H1 (cell line): Measurements from ENCODE around the gene PPP1CC. TPM values are rescaled to one million over a fixed set of nuclear protein-coding genes. Genes with fewer than 3 reads are reported as not detected.

ENCODE experiments used
- CTCF ChIA-PET: fragments of 300-600 bp; sonication (Branson Sonifier 250); formaldehyde crosslinking; loops from one replicate; lab custom pipeline; 2021; ENCODE audit not compliant: partially characterized antibody; lab: Charles Lee
- POLR2A ChIA-PET: fragments of 300-600 bp; sonication (Branson Sonifier 250); formaldehyde crosslinking; loops from one replicate; lab custom pipeline; 2021; ENCODE audit warnings: inconsistent platforms; ENCODE audit not compliant: partially characterized antibody; lab: Charles Lee
- DNase-seq, 2 experiments: peaks; one replicate each; pipeline versions ENCODE4 v3.0.0 to v3.0.0-alpha.2; 2010 to 2022; ENCODE audit warnings: low spot score in 2 of 2, low read depth in 1 of 2, mixed read lengths in 1 of 2
- FAIRE-seq: peaks from 2 replicates; lab custom pipeline; 2011; peaks lifted over from hg19 to GRCh38; lab: Jason Lieb, UNC
- H2AFZ ChIP-seq: 2 replicates; pipeline ENCODE4 v1.8.1; 2012; ENCODE audit warnings: low read length, inconsistent platforms
- H2AK5ac ChIP-seq: 2 replicates; pipeline ENCODE4 v1.6.1; 2013; ENCODE audit warnings: low read depth, low read length
- H2BK120ac ChIP-seq: replicated peaks from 2 replicates; pipeline ENCODE3; 2013; ENCODE audit warnings: low read depth, low read length, inconsistent platforms
- H2BK12ac ChIP-seq: 2 replicates; pipeline ENCODE4 v1.6.1; 2013; ENCODE audit warnings: low read depth, low read length
- H2BK15ac ChIP-seq: 2 replicates; pipeline ENCODE4 v1.6.1; 2013; ENCODE audit warnings: low read length
- H2BK20ac ChIP-seq: 2 replicates; pipeline ENCODE4 v1.6.1; 2013; ENCODE audit warnings: low read length
- H2BK5ac ChIP-seq: 2 replicates; pipeline ENCODE4 v1.6.1; 2013; ENCODE audit warnings: low read depth, low read length
- H3K14ac ChIP-seq: 2 replicates; pipeline ENCODE4 v1.6.1; 2013; ENCODE audit warnings: inconsistent platforms; ENCODE audit not compliant: insufficient read length
- H3K18ac ChIP-seq: 2 replicates; pipeline ENCODE4 v1.6.1; 2013; ENCODE audit warnings: low read length; ENCODE audit errors: extremely low read depth
- H3K23ac ChIP-seq: 2 replicates; pipeline ENCODE4 v1.6.1; 2013; ENCODE audit warnings: inconsistent platforms; ENCODE audit not compliant: insufficient read length
- H3K23me2 ChIP-seq: 2 replicates; pipeline ENCODE4 v1.6.1; 2013; ENCODE audit warnings: low read depth, low read length
- H3K27ac ChIP-seq: 2 replicates; pipeline ENCODE4 v1.6.1; 2011; ENCODE audit warnings: low read depth, low read length, inconsistent platforms
- H3K27me3 ChIP-seq, 4 experiments: replicated peaks in 1 of 4; 1 replicate in 1 of 4; 2 replicates in 3 of 4; pipeline versions ENCODE4 v1.6.1 to v1.8.1; 2011 to 2013; ENCODE audit warnings: low read length in 3 of 4, mild to moderate bottlenecking in 3 of 4, inconsistent platforms in 2 of 4, mixed read lengths in 2 of 4, moderate library complexity in 1 of 4; ENCODE audit not compliant: control insufficient read depth in 3 of 4, insufficient read depth in 3 of 4; ENCODE audit errors: extremely low read depth in 1 of 4
- H3K36me3 ChIP-seq, 4 experiments: 2 replicates each; pipeline versions ENCODE4 v1.6.1 to v1.8.1; 2011 to 2013; ENCODE audit warnings: mild to moderate bottlenecking in 4 of 4, low read length in 3 of 4, moderate library complexity in 2 of 4, control low read depth in 1 of 4, inconsistent platforms in 1 of 4; ENCODE audit not compliant: insufficient read depth in 4 of 4, control insufficient read depth in 2 of 4
- H3K4ac ChIP-seq: replicated peaks from 2 replicates; pipeline ENCODE3; 2013; ENCODE audit warnings: low read length, low read depth, mixed read lengths, inconsistent platforms; ENCODE audit not compliant: insufficient read length
- H3K4me1 ChIP-seq, 4 experiments: replicated peaks in 1 of 4; 1 replicate in 1 of 4; 2 replicates in 3 of 4; pipeline versions ENCODE4 v1.6.1 to v1.8.1; 2011 to 2013; ENCODE audit warnings: low read length in 3 of 4, inconsistent platforms in 2 of 4, mixed read lengths in 1 of 4; ENCODE audit not compliant: insufficient read depth in 4 of 4, control insufficient read depth in 3 of 4
- H3K4me2 ChIP-seq, 2 experiments: 2 replicates each; pipeline versions ENCODE4 v1.6.1 to v1.8.1; 2011 to 2013; ENCODE audit warnings: low read depth in 2 of 2, low read length in 2 of 2, control low read depth in 1 of 2, inconsistent platforms in 1 of 2, mild to moderate bottlenecking in 1 of 2; ENCODE audit not compliant: insufficient read depth in 1 of 2
- H3K4me3 ChIP-seq, 4 experiments: fragments of 200-600, 300-600 bp in 1 of 4; sonication (generic), shearing (Covaris generic), sonication (Bioruptor Twin) in 1 of 4; 2 replicates each; pipeline versions ENCODE4 v1.5.1 to v1.8.1; 2011 to 2016; ENCODE audit warnings: low read length in 4 of 4, low read depth in 3 of 4, control low read depth in 2 of 4, inconsistent platforms in 2 of 4, mild to moderate bottlenecking in 2 of 4, mixed read lengths in 1 of 4, moderate library complexity in 1 of 4; ENCODE audit not compliant: insufficient read depth in 2 of 4; ENCODE audit errors: extremely low read depth in 1 of 4
- H3K56ac ChIP-seq: replicated peaks from 2 replicates; pipeline ENCODE3; 2013; ENCODE audit warnings: low read depth, mild to moderate bottlenecking, mixed read lengths, low read length, inconsistent platforms; ENCODE audit not compliant: insufficient read length
- H3K79me1 ChIP-seq: 2 replicates; pipeline ENCODE4 v1.6.1; 2013; ENCODE audit warnings: low read depth, low read length, control low read depth
- H3K79me2 ChIP-seq, 2 experiments: 2 replicates each; pipeline versions ENCODE4 v1.6.1 to v1.8.1; 2012 to 2013; ENCODE audit warnings: low read length in 2 of 2, mild to moderate bottlenecking in 2 of 2, inconsistent platforms in 1 of 2; ENCODE audit not compliant: insufficient read depth in 2 of 2, control insufficient read depth in 1 of 2
- H3K9ac ChIP-seq, 4 experiments: replicated peaks in 1 of 4; 1 replicate in 1 of 4; 2 replicates in 3 of 4; pipeline versions ENCODE4 v1.6.1 to v1.8.1; 2011 to 2013; ENCODE audit warnings: low read depth in 3 of 4, low read length in 3 of 4, control low read depth in 2 of 4, mild to moderate bottlenecking in 2 of 4, moderate library complexity in 2 of 4, inconsistent platforms in 1 of 4; ENCODE audit errors: extremely low read depth in 1 of 4
- H3K9me3 ChIP-seq, 2 experiments: 2 replicates each; pipeline versions ENCODE4 v1.6.1 to v1.8.1; 2012 to 2013; ENCODE audit warnings: mild to moderate bottlenecking in 2 of 2, moderate library complexity in 2 of 2, control low read depth in 1 of 2, inconsistent platforms in 1 of 2, low read depth in 1 of 2, low read length in 1 of 2, mixed read lengths in 1 of 2; ENCODE audit not compliant: insufficient read depth in 2 of 2
- H4K20me1 ChIP-seq, 2 experiments: replicated peaks in 1 of 2; 2 replicates each; pipeline versions ENCODE3 to v1.8.1; 2011 to 2013; ENCODE audit warnings: inconsistent platforms in 2 of 2, low read length in 2 of 2, mild to moderate bottlenecking in 1 of 2; ENCODE audit not compliant: insufficient read depth in 2 of 2, control insufficient read depth in 1 of 2
- H4K5ac ChIP-seq: 2 replicates; pipeline ENCODE4 v1.6.1; 2013; ENCODE audit warnings: low read length, low read depth, mixed read lengths, inconsistent platforms; ENCODE audit not compliant: insufficient read length
- H4K8ac ChIP-seq: 2 replicates; pipeline ENCODE4 v1.8.0; 2013; ENCODE audit warnings: mild to moderate bottlenecking, moderate library complexity, low read length, inconsistent platforms; ENCODE audit not compliant: insufficient read depth; ENCODE audit errors: extremely low read depth
- H4K91ac ChIP-seq: replicated peaks from 2 replicates; pipeline ENCODE3; 2013; ENCODE audit warnings: low read length, mixed read lengths, inconsistent platforms; ENCODE audit not compliant: insufficient read length
- CHD2 ChIP-seq: IDR thresholded peaks from 2 replicates; pipeline ENCODE4 v1.6.1; 2012; ENCODE audit warnings: low read length, improper control_type of control experiment
- EGR1 ChIP-seq: IDR thresholded peaks from 2 replicates; pipeline ENCODE4 v1.6.1; 2011; ENCODE audit warnings: low read depth, low read length, borderline replicate concordance
- FOSL1 ChIP-seq: IDR thresholded peaks from 2 replicates; pipeline ENCODE4 v1.6.1; 2011; ENCODE audit warnings: mild to moderate bottlenecking, low read depth, low read length, moderate library complexity; ENCODE audit not compliant: insufficient read depth
- POLR2AphosphoS5 ChIP-seq: IDR thresholded peaks from 2 replicates; pipeline ENCODE4 v1.6.1; 2011; ENCODE audit warnings: low read depth, low read length
- SIN3A ChIP-seq, 2 experiments: IDR thresholded peaks in 1 of 2; conservative IDR thresholded peaks in 1 of 2; 2 replicates each; pipeline ENCODE4 v1.6.1; 2011 to 2012; ENCODE audit warnings: low read length in 2 of 2, improper control_type of control experiment in 1 of 2, low read depth in 1 of 2, mild to moderate bottlenecking in 1 of 2
- SP4 ChIP-seq: IDR thresholded peaks from 2 replicates; pipeline ENCODE4 v1.6.1; 2012; ENCODE audit warnings: low read length, inconsistent platforms
- SRF ChIP-seq: IDR thresholded peaks from 2 replicates; pipeline ENCODE4 v1.6.1; 2011; ENCODE audit warnings: mild to moderate bottlenecking, low read depth, low read length, moderate library complexity
- SUZ12 ChIP-seq: fragments of 200-600 bp; sonication (generic); IDR thresholded peaks from 2 replicates; pipeline ENCODE4 v1.6.1; 2012; ENCODE audit warnings: mild to moderate bottlenecking, inconsistent platforms, low read length, moderate library complexity, mixed read lengths
- USF2 ChIP-seq: IDR thresholded peaks from 2 replicates; pipeline ENCODE4 v1.6.1; 2011; ENCODE audit warnings: low read length, improper control_type of control experiment
- ZNF274 ChIP-seq: IDR thresholded peaks from 2 replicates; pipeline ENCODE4 v1.7.0; 2012; ENCODE audit warnings: low read length, borderline replicate concordance; ENCODE audit errors: extremely low read depth
- WGBS, 2 experiments: shearing (Covaris generic) in 1 of 2; methylation state at CpG; one replicate each; pipeline versions ENCODE4 v1.1.6 to v1.1.7; 2013 to 2015; ENCODE audit warnings: low lambda C conversion rate in 2 of 2, mixed read lengths in 2 of 2, inconsistent platforms in 1 of 2, low coverage in 1 of 2, missing lambda C conversion rate in 1 of 2; ENCODE audit not compliant: insufficient replicate concordance in 2 of 2, insufficient coverage in 1 of 2, insufficient read length in 1 of 2; ENCODE audit errors: extremely low coverage in 1 of 2, missing lambda C conversion rate in 1 of 2; 5-methylcytosine and 5-hydroxymethylcytosine counted together
- polyA plus RNA-seq, 7 experiments: library from polyadenylated mRNA; depleted of rRNA in 3 of 7; stranded (reverse) in 5 of 7; unstranded in 2 of 7; fragments of >200 nt in 5 of 7; fragments of 200-250 nt in 2 of 7; gene quantifications; 1 replicate in 5 of 7; 2 replicates in 1 of 7; 4 replicates in 1 of 7; pipeline versions ENCODE4 v1.2.1 to v1.2.3, GENCODE V29; 2011 to 2013; ENCODE audit warnings: missing spikeins in 2 of 7, mixed read lengths in 2 of 7
- total RNA-seq: library from RNA; stranded (reverse); fragmentation: NEBNext Ultra II Directional; extraction: Animal tissue kit (Norgen Biotek cat#: 25700); gene quantifications from 2 replicates; pipeline ENCODE4 v1.2.1, GENCODE V29; 2021

PPP1CC gene
- total and polyA plus RNA-seq, 2 of the 8 experiments (the other 6 are each of a cell fraction or from before 2014, with no cell fraction given) = 193 to 350 TPM

- Histone ChIP-seq H3K23ac (no peak overlapping the region), H3K4me2 (no peak overlapping the region), H3K9me3 (no peaks in the 10 kb centered on the region), H3K79me2 (no peaks in the 10 kb centered on the region), H3K79me1 (no peaks in the 10 kb centered on the region), H2AK5ac (no peak overlapping the region), H3K27me3 (no peaks in the 10 kb centered on the region; a peak in 1 of 7 replicates), H3K27ac (no peak overlapping the region), H3K4me3 (no peak overlapping the region), H2BK5ac (no peak overlapping the region), H2BK15ac (no peak overlapping the region), H4K8ac (no peak overlapping the region), H2BK120ac (no peak overlapping the region), H3K56ac (no peak overlapping the region), H3K4ac (no peak overlapping the region), H2BK12ac (no peak overlapping the region), H4K5ac (no peak overlapping the region), H3K14ac (no peak overlapping the region), H3K9ac (no peak overlapping the region), H3K23me2 (peaks cover 2% of the 10 kb centered on the region; the same call in 1 of the 2 replicates), H3K36me3 (no peaks in the 10 kb centered on the region), H3K4me1 (peaks cover 4 to 12% (median 6%) of the 10 kb centered on the region in 4 experiments), H4K91ac (no peak overlapping the region), H4K20me1 (no peaks in the 10 kb centered on the region), H2BK20ac (no peak overlapping the region), H3K18ac (no peak overlapping the region), H2AFZ (0 out of 2 replicates have a peak overlapping the region, but pooled peaks have one; percentile 11)
- no peak for DNase-seq
- WGBS, 2 experiments = 90% methylated on average over 12 of the region's 12 CpGs; no CpG with 5 or more reads in 1 of the 2 experiments
- FAIRE-seq = no peak
- CTCF ChIA-PET = interaction anchor here (0.6 to 1.3 kb wide), 2 partner anchors 37 to 142 kb away, joined by 4 read pairs; no protein-coding TSS in a partner anchor
- POLR2A ChIA-PET = interaction anchor here (0.8 kb wide), 1 partner anchor 10 kb away, joined by 3 read pairs; no protein-coding TSS in a partner anchor
- TF ChIP-seq FOSL1 (no peak), SRF (no peak), SIN3A (conservative IDR thresholded peaks at IDR 0.05 in 1 of 2, IDR thresholded peaks at IDR 0.05 in 1 of 2; ENCODE audit: low read depth in 1 of 2, low read length in 2 of 2) (no peak), EGR1 (no peak), SUZ12 (no peak), CHD2 (no peak), USF2 (no peak), SP4 (no peak), ZNF274 (no peak), POLR2AphosphoS5 (no peak)
Measured at GRCh38 chr12:110694330-110694901, 48.3 kb downstream of the PPP1CC start.
